ENCODE measurements around the gene TMEM52. TPM values are rescaled to one million over a fixed set of nuclear protein-coding genes. Genes with fewer than 3 reads are reported as not detected.
A peak's percentile ranks its signal among the peaks of the same experiment; 100 is the strongest.

Gene TMEM52
- total and polyA plus RNA-seq, 2 of the 13 experiments (the other 11 are each of a cell fraction or from before 2014, with no cell fraction given) = 13.2 to 18.7 TPM

GRCh38 chr1:1920057-1920607 is 1.1 kb upstream of the TMEM52 start (continued):
- TF ChIP-seq EZH2 (conservative IDR thresholded peaks at IDR 0.05; ENCODE audit: low read depth, low read length) (no peak), MIXL1 (CRISPR knock-in tag; IDR thresholded peaks at IDR 0.05) (no peak), REL (CRISPR knock-in tag; conservative IDR thresholded peaks at IDR 0.05) (0 out of 2 replicates have a peak, but pooled peaks have one; percentile 13)

- peak; percentile 65 for ATAC-seq
- Histone ChIP-seq H3K4me2 (ENCODE audit: low read depth, low read length) (peak overlapping the region; percentile 90), H3K9me3 (ENCODE audit: low read length) (no peaks in the 10 kb centered on the region), H3K4me1 (ENCODE audit: insufficient read depth, low read length) (peaks cover 65% of the 10 kb centered on the region), H2AFZ (ENCODE audit: low read length) (no peak overlapping the region), H4K20me1 (ENCODE audit: insufficient read depth, low read length) (no peaks in the 10 kb centered on the region), H3K27me3 (ENCODE audit: control insufficient read depth in 1 of 2, insufficient read depth in 2 of 2, low read length in 2 of 2) (peaks cover 6 to 10% of the 10 kb centered on the region in 2 experiments; a peak in 4 of 5 replicates), H3K4me3 (replicated peaks in 1 of 3; ENCODE audit: insufficient read depth in 1 of 3, low read depth in 2 of 3, low read length in 3 of 3) (peak overlapping the region; percentile 49 to 75 (median 59); a peak in 5 of 6 replicates), H3K36me3 (replicated peaks in 1 of 2; ENCODE audit: control insufficient read depth in 1 of 2, insufficient read depth in 2 of 2, low read length in 2 of 2) (no peaks in the 10 kb centered on the region), H3K27ac (ENCODE audit: extremely low read length, insufficient read depth, low read length) (peak overlapping the region; percentile 70), H3K79me2 (ENCODE audit: insufficient read depth, low read length) (no peaks in the 10 kb centered on the region), H3K9ac (ENCODE audit: insufficient read depth, low read depth, low read length) (peak overlapping the region; percentile 64)
- POLR2A ChIA-PET = interaction anchor here (0.6 to 1.5 kb wide), 6 partner anchors 11 to 142 kb away, joined by 3 to 10 read pairs (median 4); no protein-coding TSS in a partner anchor
- FAIRE-seq = peak; percentile 96
- WGBS (ENCODE audit: low lambda C conversion rate) = under 1% methylated on average over 30 of the region's 62 CpGs
- peak; percentile 96 for DNase-seq (ENCODE audit: low spot score)
- BruUV-seq (replicated peaks) = no TSS peak
- CTCF ChIA-PET (ENCODE audit: low intra/inter-chr PET ratio, low total read pairs) = no interaction called here
- intact Hi-C loops (cut with micrococcal nuclease; ENCODE audit: unreplicated experiment) (no loop called here), in situ Hi-C loops (cut with HindIII; ENCODE audit: extremely low pct_ligation_motif_present, low pct_unique_long_range_greater_than_20kb) (no loop called here)
- peak; percentile 59; the same call in 1 of the 2 replicates for TF ChIP-seq SOX5 (CRISPR knock-in tag; IDR thresholded peaks at IDR 0.05; ENCODE audit: borderline replicate concordance)
- peak; percentile 51 for TF ChIP-seq ZNF879 (CRISPR knock-in tag; IDR thresholded peaks at IDR 0.05)
- peak; percentile 34; the same call in 1 of the 2 replicates for TF ChIP-seq ZFP1 (CRISPR knock-in tag; IDR thresholded peaks at IDR 0.05)
- TF ChIP-seq ZNF274 (CRISPR knock-in tag; IDR thresholded peaks at IDR 0.05) = peak; percentile 53
- peak; percentile 59 for TF ChIP-seq NFYB (CRISPR knock-in tag; IDR thresholded peaks at IDR 0.05)
- TF ChIP-seq PTBP1 (IDR thresholded peaks at IDR 0.05; ENCODE audit: low read depth, low read length, poor library complexity, severe bottlenecking) = no peak
- TF ChIP-seq NRL (CRISPR knock-in tag; IDR thresholded peaks at IDR 0.05; ENCODE audit: borderline replicate concordance) = 0 out of 2 replicates have a peak, but pooled peaks have one; percentile 42
- TF ChIP-seq, protein P1, sequence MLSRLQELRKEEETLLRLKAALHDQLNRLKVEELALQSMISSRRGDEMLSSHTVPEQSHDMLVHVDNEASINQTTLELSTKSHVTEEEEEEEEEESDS (CRISPR knock-in tag; IDR thresholded peaks at IDR 0.05; ENCODE audit: borderline replicate concordance) = no peak
- peak; percentile 27; the same call in 1 of the 2 replicates for TF ChIP-seq ARNTL (CRISPR knock-in tag; IDR thresholded peaks at IDR 0.05)
- TF ChIP-seq NCOA2 (CRISPR knock-in tag; IDR thresholded peaks at IDR 0.05) = peak; percentile 20; the same call in 1 of the 2 replicates
- TF ChIP-seq SNAI1 (CRISPR knock-in tag; IDR thresholded peaks at IDR 0.05; ENCODE audit: borderline replicate concordance) = no peak; the same call in 1 of the 2 replicates
- TF ChIP-seq SIN3A (IDR thresholded peaks at IDR 0.05; ENCODE audit: borderline replicate concordance, low read depth, low read length) = peak; percentile 48; the same call in 1 of the 2 replicates
- 0 out of 2 replicates have a peak, but pooled peaks have one; percentile 27 for TF ChIP-seq ZNF629 (CRISPR knock-in tag; conservative IDR thresholded peaks at IDR 0.05)
- no peak for TF ChIP-seq ZNF362 (CRISPR knock-in tag; IDR thresholded peaks at IDR 0.05; ENCODE audit: borderline replicate concordance)
- peak; percentile 80; the same call in 1 of the 2 replicates for TF ChIP-seq ZNF776 (CRISPR knock-in tag; IDR thresholded peaks at IDR 0.05)
- TF ChIP-seq CAMTA2 (CRISPR knock-in tag; IDR thresholded peaks at IDR 0.05; ENCODE audit: borderline replicate concordance) = 0 out of 2 replicates have a peak, but pooled peaks have one; percentile 35
- peak; percentile 48 for TF ChIP-seq IRF2 (CRISPR knock-in tag; IDR thresholded peaks at IDR 0.05)
Observed at GRCh38 chr1:1919304-1920056, 401 bp upstream of the TMEM52 start.
